Thyroid gland (tissue), 4 donors: ENCODE measurements around the gene DOCK1.

Source experiments
- CTCF ChIP-seq, 6 experiments: fragments of 200-600 bp in 3 of 6; fragments of 450-650 bp in 3 of 6; sonication (generic) in 3 of 6; IDR thresholded peaks; one replicate each; pipeline ENCODE4 v1.5.1; 2016 to 2019; ENCODE audit warnings: antibody characterized with exemption in 6 of 6, mild to moderate bottlenecking in 2 of 6, inconsistent platforms in 1 of 6, moderate library complexity in 1 of 6
- POLR2A ChIP-seq, 2 donors: fragments of 450-650 bp; IDR thresholded peaks; one replicate each; pipeline ENCODE4 v1.6.1; 2017; ENCODE audit warnings: antibody characterized with exemption in 2 of 2, mild to moderate bottlenecking in 2 of 2, moderate library complexity in 1 of 2

GRCh38 chr10:127196282-127197153 lies 291.3 kb downstream of the DOCK1 start, which contains the start of gene INSYN2A:
- peak in 1 of 6 experiments; percentile 5 for TF ChIP-seq CTCF (IDR thresholded peaks at IDR 0.05)
- no peak for TF ChIP-seq POLR2A (IDR thresholded peaks at IDR 0.05)
